Placental pericyte (primary cell): Measurements from ENCODE around the gene COX11. TPM values are rescaled to one million over a fixed set of nuclear protein-coding genes. Genes with fewer than 3 reads are reported as not detected.

Source experiments
- small RNA-seq: library from RNA; depleted of rRNA; stranded (forward); fragments of <200 nt; gene quantifications from one replicate; pipeline ENCODE3, GENCODE V24; 2012; ENCODE audit warnings: low replicate concordance
- total RNA-seq: library from RNA; depleted of rRNA; stranded (reverse); fragments of >200 nt; gene quantifications from 2 replicates; pipeline ENCODE4 v1.2.3, GENCODE V29; 2012

The COX11 gene, protein sequence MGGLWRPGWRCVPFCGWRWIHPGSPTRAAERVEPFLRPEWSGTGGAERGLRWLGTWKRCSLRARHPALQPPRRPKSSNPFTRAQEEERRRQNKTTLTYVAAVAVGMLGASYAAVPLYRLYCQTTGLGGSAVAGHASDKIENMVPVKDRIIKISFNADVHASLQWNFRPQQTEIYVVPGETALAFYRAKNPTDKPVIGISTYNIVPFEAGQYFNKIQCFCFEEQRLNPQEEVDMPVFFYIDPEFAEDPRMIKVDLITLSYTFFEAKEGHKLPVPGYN
- total RNA-seq = 25.4 and 49.2 TPM in 2 replicates

DNA sequence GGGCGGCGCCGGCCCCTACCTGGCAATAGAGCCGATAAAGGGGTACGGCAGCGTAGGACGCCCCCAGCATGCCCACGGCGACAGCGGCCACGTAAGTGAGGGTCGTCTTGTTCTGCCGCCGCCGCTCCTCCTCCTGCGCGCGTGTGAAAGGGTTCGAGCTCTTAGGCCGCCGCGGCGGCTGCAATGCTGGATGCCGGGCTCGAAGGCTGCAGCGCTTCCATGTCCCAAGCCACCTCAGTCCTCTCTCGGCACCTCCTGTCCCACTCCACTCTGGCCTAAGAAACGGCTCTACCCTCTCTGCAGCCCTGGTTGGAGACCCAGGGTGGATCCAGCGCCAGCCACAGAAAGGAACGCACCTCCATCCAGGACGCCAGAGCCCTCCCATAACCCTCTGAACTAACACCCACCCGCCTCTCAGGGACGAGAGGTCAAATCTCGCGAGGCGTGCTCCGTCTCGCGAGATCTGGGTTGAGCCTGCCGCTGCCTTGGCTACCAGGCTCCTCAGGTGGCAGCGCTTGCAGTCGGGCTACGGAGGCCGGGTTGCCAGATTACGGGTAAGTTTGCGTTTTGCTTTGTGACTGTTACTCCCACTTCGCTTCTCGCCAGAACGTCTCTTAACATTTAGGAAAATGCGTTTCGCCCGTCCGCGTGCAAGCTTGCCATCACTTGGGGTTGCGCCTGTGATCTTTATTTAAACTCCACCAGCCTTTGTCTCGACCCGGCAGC is at the start of gene COX11, which contains the start of gene STXBP4:
Gene COX11, minus strand, starts transcription at position 393 of the 726 bp plus-strand sequence. Its CDS starts 8 bp downstream, at position 385.
Gene STXBP4, plus strand, starts transcription at position 504 of the 726 bp plus-strand sequence. CDS start 17,455 bp downstream, outside the sequence.

Small RNA genes lying within 50 kb of the gene (small RNA-seq; reads per million reads assigned to genes)
- not detected for gene AC007485.1

Other genes starting within 250 kb of the COX11 start
- gene TOM1L1, start 67.8 kb downstream of the COX11 start, total RNA-seq = 21.8 and 51.6 TPM in 2 replicates
- 8.5 and 14.6 TPM in 2 replicates for gene STXBP4, start 111 bp upstream of the COX11 start, total RNA-seq